GM18498 (cell line): ENCODE measurements around the gene C4orf51.
A peak's percentile ranks its signal among the peaks of the same experiment; 100 is the strongest.

ENCODE experiments used
- ATAC-seq: cut with Tn5 transposase; IDR thresholded peaks from one replicate; pipeline ENCODE4 v1.9.1; 2021; ENCODE audit warnings: mild to moderate bottlenecking, moderate library complexity; ENCODE audit not compliant: unreplicated experiment

The C4orf51 gene

DNA sequence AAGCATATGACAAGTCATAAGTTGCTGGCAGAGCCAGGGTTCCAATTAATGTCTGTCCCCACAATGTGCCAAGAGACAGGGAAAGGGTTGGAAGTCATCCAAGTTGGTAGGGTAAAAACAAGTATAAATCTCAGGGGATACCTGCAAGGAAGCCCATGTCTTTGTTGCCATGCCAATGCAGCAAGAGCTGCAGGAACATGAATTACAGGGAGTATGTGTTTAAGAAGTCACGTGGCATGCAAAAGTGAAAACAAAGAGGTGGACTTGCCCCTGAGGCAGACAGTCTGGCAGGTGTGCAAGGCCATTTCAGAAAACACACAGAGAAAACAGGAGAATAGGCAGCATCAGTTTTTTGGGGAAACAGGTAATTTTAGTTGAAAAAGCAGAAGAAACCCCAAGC, 29.4 kb downstream of the C4orf51 start:
- no peak for ATAC-seq

DNA sequence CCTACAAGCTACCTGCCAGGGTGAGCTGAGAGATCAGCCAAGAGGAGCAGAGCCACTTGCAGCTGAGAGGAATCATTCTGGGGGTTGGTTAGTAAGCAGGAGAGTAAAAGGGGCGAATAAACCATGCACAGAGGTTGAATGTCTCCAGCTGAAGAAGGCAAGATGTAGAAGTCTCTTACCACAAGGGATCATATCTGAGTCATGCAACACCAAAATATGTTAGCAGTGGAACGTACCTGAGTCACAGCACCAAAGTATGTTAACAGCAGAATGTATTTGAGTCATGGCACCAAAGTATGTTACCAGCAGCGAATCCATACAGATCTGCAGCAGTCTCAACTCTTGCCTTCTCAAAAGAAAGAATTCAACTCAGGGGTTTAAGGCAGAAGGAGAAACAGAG, 29.9 kb downstream of the C4orf51 start:
- no peak for ATAC-seq

DNA sequence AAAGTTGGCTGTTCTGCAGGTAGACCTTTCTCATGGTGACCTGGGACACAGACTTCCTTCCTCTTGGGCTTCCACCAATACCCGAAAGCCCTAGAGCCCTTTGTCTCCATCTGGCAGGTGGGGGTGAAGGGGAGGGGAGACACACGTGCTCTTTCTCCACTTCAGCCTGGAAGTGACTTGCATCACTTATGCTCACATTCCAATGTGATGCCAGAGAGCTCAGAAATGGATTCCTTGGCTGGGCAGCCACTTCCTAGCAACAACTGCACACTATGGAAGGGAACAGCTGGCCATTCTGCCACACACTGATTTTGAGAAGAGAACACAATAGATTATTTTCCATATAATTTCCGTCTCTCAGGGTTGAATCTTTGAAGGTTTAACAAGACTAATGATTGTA, 36.3 kb downstream of the C4orf51 start:
- no peak for ATAC-seq

GRCh38 chr4:145716661-145717200, 36.8 kb downstream of the C4orf51 start:
- ATAC-seq = no peak

- peak; percentile 68 for ATAC-seq
Observed at GRCh38 chr4:145719752-145720624, 40.0 kb downstream of the C4orf51 start.

- peak; percentile 29 for ATAC-seq
Observed at GRCh38 chr4:145720656-145721055, 40.7 kb downstream of the C4orf51 start.

- no peak for ATAC-seq
Observed at GRCh38 chr4:145722561-145722960, 42.6 kb downstream of the C4orf51 start.

- ATAC-seq = no peak
Observed at GRCh38 chr4:145723336-145723735, 43.4 kb downstream of the C4orf51 start.

DNA sequence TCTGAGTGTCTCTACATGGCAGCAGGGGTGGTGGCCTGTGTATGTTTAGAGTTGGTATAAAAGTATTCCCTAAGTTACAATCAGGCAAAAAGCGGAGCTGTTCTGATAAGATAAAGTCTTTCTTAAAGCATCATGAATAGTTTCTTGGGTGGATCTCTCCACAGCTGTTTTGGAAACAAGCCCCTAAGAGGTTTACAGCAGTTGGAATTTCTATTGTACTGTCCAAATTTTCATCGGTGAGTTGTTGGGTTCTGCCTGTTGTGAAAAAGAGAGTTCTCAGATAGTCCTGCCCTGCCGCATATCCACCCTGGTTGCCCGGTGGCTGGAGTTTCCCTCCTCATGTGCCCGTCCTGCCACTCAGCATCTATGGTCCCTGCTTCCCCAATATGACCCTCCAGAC, 50.1 kb downstream of the C4orf51 start:
- ATAC-seq = no peak

- no peak for ATAC-seq
Observed at GRCh38 chr4:145731028-145731427, 51.1 kb downstream of the C4orf51 start.

GRCh38 chr4:145732001-145732815, 52.3 kb downstream of the C4orf51 start:
- ATAC-seq = no peak

DNA sequence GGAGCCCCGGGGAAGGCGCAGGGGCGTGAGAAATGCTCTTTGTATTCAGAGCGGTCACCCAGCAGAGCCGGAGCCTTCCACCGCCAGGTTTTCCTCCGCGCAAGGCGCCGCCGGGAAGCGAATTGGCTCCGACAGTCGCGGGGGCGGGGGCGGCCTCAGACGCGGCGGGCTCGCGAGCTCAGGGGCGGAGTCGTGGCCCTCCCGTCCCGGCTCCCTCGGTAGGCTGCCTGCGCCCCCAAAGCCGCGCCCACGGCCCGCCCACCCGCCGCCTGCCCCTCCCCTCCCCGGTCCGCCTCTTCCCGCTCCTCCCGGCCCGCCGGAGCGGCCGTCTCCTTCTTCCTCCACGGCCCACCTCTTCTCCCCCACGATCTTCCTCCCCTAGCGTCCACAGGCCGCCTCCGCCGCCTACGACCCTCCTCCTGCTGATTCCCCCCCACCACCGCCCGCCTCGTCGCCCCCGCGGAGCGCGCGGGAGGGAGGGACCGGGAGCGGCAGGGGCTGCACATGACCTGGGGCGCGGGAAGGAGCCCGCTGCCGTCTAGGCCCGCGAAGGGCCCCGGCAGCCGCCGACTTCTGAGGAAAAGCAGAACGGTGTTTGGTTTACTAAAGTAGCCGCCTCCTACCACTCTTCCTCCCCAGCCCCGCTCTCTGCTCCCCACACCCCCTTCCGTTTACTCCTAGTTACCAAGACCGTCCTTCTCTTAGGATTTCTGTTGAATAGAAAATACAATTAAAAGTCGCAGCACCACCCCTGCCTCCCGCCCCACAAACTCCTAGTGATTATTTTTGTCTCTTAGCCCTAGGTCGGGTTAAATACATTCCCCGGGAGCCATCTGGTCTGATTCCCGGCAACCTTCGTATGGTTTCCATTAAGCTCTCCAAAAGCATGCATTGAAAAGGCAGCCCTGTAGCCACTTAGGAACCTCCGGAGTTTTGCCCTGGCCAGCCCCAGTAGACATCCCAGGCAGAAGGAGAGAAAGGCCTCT, 53.2 kb downstream of the C4orf51 start:
- peak; percentile 96 for ATAC-seq

DNA sequence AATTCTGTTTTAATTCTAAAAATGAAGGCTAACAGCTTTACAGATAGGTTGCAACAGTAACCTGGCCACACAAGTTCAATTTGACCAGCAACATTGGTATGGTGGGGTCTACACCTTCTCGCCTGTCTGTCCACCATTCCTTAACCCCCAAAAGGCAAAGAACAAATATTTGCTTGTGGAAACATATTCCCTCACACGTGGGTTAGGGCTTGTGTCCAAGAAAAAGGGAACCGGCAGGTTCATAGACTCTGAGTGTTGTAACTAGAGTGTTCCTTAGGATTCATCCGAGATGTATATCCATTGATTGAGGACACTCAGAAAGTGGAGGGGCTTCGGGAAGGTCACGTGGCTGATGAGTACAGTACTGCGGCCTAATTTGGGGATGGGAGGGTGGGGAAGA, 54.1 kb downstream of the C4orf51 start:
- ATAC-seq = no peak

DNA sequence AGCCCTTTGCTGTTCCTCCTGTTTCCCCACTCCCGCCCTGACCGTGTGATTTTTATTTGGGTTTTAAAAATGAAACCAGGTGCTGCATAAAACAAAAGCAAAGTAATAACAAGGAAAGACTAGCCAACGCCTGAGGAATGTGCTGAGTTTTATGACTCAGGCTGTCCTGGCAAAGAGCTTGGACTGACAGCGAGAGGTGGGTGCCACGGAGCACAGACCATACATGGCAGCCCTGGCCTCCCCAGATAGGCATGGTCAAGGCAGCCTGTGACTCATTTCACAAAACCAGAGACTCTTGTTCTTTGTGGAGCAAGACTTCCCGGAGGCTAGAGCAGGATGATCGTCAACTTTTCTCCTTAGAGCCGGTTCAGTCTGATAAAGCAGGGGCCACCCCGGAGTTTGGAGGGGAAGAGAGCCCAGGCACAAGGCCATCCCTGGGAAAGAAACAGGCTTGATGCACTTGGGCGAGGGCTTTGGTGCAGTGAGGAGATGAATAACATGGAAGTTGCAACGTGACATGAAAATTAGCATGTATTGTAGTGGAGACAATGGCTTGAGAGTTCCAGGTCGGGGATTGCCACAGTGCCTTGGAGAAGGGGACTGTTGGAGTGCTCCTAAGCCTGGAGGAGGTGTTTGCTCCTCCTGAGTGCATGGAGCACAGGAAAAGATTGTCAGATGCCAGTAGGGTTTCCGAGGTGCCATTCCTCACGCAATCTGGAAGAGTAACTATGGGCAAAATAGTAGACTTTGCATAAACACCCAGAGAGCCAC, 54.8 kb downstream of the C4orf51 start:
- no peak for ATAC-seq

GRCh38 chr4:145735347-145735675, 55.4 kb downstream of the C4orf51 start:
- ATAC-seq = no peak

DNA sequence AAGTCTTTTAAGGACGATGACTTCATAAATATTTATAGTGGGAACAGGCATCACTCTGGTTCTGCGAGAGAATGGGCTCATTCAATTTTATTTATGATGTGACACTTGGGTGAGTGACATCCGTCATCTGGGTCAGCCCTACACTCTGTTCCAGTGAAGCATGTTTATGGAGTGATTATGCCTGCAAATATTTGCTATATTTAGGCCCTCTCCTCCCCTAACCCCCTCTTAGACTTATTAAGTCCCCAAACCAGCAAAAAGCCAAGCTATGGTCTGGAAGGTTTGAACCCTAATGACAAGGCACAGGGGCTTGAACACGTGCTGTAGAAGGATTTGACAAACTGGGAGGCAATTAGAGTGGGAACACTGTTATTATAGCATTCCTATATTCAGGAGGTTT, 55.9 kb downstream of the C4orf51 start:
- no peak for ATAC-seq

GRCh38 chr4:145736241-145736831, 56.4 kb downstream of the C4orf51 start:
- ATAC-seq = no peak

GRCh38 chr4:145739845-145740244, 59.9 kb downstream of the C4orf51 start:
- no peak for ATAC-seq

- ATAC-seq = no peak
Observed at GRCh38 chr4:145740806-145741205, 60.9 kb downstream of the C4orf51 start.

DNA sequence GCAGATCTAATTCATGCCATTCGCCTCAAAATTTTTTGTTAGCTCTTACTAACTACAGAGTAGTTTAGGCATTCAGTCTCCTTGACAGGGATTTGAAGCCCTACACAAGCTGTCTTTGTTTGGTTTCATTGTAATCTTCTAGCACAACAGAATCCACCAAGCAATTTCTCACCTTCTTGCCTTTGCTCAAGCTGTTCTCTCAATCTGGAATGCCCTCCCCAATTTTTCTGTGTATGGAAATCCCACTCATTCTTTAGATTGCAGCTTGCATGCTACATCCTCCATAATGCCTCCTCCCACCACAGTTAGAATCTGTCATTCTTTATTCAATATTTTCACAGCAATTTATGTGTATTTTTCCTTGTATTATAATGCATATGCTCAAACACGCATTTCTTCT, 63.7 kb downstream of the C4orf51 start:
- ATAC-seq = no peak
